ENCODE measurements around the gene CDH20. TPM values are rescaled to one million over a fixed set of nuclear protein-coding genes. Genes with fewer than 3 reads are reported as not detected.

The CDH20 gene
- total RNA-seq, 2 experiments from 2014 or later, result not detected

DNA sequence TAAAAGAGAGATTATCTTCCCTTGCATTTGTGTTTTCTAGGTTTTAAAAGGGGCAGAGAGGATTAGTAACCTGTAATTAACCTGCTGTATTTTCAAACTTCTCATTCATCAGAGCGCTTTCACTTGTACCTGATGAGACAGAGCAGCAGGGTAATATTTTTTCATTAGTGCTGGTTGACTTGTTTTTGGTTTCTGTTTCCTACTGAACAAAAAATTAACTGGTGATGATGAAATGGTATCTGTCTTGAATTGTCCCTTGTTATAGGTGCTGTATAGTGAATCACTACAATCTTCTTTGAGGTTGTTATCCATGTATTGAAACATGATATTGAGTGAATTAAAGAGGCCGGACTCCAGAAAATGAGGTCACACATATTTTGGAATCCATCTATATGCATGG lies 37.9 kb downstream of the CDH20 start:
- Histone ChIP-seq H3K36me3 (ENCODE audit: insufficient read depth, low read length) (no peaks in the 10 kb centered on the region), H3K4me2 (ENCODE audit: low read length) (no peak overlapping the region), H3K4me3 (ENCODE audit: low read depth, low read length, poor library complexity, severe bottlenecking) (no peak overlapping the region), H2AFZ (ENCODE audit: low read length) (no peak overlapping the region), H3K27ac (ENCODE audit: low read depth, low read length, poor library complexity, severe bottlenecking) (no peak overlapping the region), H4K20me1 (ENCODE audit: insufficient read depth, low read length) (no peaks in the 10 kb centered on the region), H3K9me3 (ENCODE audit: low read length) (no peaks in the 10 kb centered on the region), H3K79me2 (ENCODE audit: insufficient read depth, low read depth, low read length) (no peaks in the 10 kb centered on the region), H3K9me2 (ENCODE audit: insufficient read depth, low read length) (no peaks in the 10 kb centered on the region), H3K4me1 (ENCODE audit: insufficient read depth, low read length, poor library complexity, severe bottlenecking) (no peaks in the 10 kb centered on the region)
- intact Hi-C loops (cut with micrococcal nuclease; ENCODE audit: unreplicated experiment), result no loop called here
- TF ChIP-seq EZH2phosphoT487 (IDR thresholded peaks at IDR 0.05; ENCODE audit: borderline replicate concordance, low read depth, low read length), result no peak
- no peak for TF ChIP-seq CTCF (conservative IDR thresholded peaks at IDR 0.05; ENCODE audit: low read length)
- DNase-seq (ENCODE audit: low spot score), result no peak
- ChIA-PET CTCF (ENCODE audit: unreplicated experiment) (no interaction called here), POLR2A (no interaction called here)
- BruUV-seq (replicated peaks), result no TSS peak

DNA sequence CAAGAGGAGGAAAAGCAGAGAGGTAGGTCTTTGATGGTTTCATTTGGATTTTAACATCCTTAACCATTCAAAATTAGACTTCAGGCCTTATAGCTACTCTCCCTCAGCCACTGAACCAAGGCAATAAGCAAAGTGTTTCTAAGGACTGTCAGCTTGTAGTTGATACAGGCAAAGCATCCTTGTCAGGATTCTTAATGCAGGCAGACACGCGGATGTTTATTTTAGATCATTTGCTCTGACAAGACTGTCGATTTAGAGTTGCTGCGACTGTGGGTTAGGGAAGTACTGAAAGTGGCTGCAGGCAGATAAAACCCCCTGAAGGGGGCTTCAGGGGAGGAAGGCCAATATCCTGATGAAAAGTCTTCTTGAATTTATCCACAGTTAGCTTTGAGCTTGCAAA lies 46.6 kb downstream of the CDH20 start:
- intact Hi-C loops (cut with micrococcal nuclease; ENCODE audit: unreplicated experiment), result no loop called here
- H3K4me2 ChIP-seq (ENCODE audit: low read length), result no peak overlapping the region
- no TSS peak for BruUV-seq (replicated peaks)
- ChIA-PET CTCF (ENCODE audit: unreplicated experiment) (no interaction called here), POLR2A (no interaction called here)
- no peaks in the 10 kb centered on the region for H3K9me3 ChIP-seq (ENCODE audit: low read length)
- H3K79me2 ChIP-seq (ENCODE audit: insufficient read depth, low read depth, low read length), result no peaks in the 10 kb centered on the region
- H3K27ac ChIP-seq (ENCODE audit: low read depth, low read length, poor library complexity, severe bottlenecking), result no peak overlapping the region
- H3K4me1 ChIP-seq (ENCODE audit: insufficient read depth, low read length, poor library complexity, severe bottlenecking), result no peaks in the 10 kb centered on the region
- no peaks in the 10 kb centered on the region for H3K36me3 ChIP-seq (ENCODE audit: insufficient read depth, low read length)
- DNase-seq (ENCODE audit: low spot score), result no peak
- H2AFZ ChIP-seq (ENCODE audit: low read length), result no peak overlapping the region
- no peak overlapping the region for H3K4me3 ChIP-seq (ENCODE audit: low read depth, low read length, poor library complexity, severe bottlenecking)
- no peaks in the 10 kb centered on the region for H4K20me1 ChIP-seq (ENCODE audit: insufficient read depth, low read length)
- TF ChIP-seq CTCF (conservative IDR thresholded peaks at IDR 0.05; ENCODE audit: low read length) (no peak), EZH2phosphoT487 (IDR thresholded peaks at IDR 0.05; ENCODE audit: borderline replicate concordance, low read depth, low read length) (no peak)
- no peaks in the 10 kb centered on the region for H3K9me2 ChIP-seq (ENCODE audit: insufficient read depth, low read length)

GRCh38 chr18:61388010-61388409 lies 54.8 kb downstream of the CDH20 start:
- H3K36me3 ChIP-seq (ENCODE audit: insufficient read depth, low read length), result no peaks in the 10 kb centered on the region
- ChIA-PET CTCF (ENCODE audit: unreplicated experiment) (no interaction called here), POLR2A (no interaction called here)
- no peaks in the 10 kb centered on the region for H3K79me2 ChIP-seq (ENCODE audit: insufficient read depth, low read depth, low read length)
- H3K4me2 ChIP-seq (ENCODE audit: low read length), result no peak overlapping the region
- H3K9me3 ChIP-seq (ENCODE audit: low read length), result no peaks in the 10 kb centered on the region
- no TSS peak for BruUV-seq (replicated peaks)
- no peak overlapping the region for H3K27ac ChIP-seq (ENCODE audit: low read depth, low read length, poor library complexity, severe bottlenecking)
- no peaks in the 10 kb centered on the region for H3K9me2 ChIP-seq (ENCODE audit: insufficient read depth, low read length)
- H3K4me1 ChIP-seq (ENCODE audit: insufficient read depth, low read length, poor library complexity, severe bottlenecking), result no peaks in the 10 kb centered on the region
- H4K20me1 ChIP-seq (ENCODE audit: insufficient read depth, low read length), result no peaks in the 10 kb centered on the region
- no peak for DNase-seq (ENCODE audit: low spot score)
- TF ChIP-seq CTCF (conservative IDR thresholded peaks at IDR 0.05; ENCODE audit: low read length) (no peak), EZH2phosphoT487 (IDR thresholded peaks at IDR 0.05; ENCODE audit: borderline replicate concordance, low read depth, low read length) (no peak)
- H3K4me3 ChIP-seq (ENCODE audit: low read depth, low read length, poor library complexity, severe bottlenecking), result no peak overlapping the region
- intact Hi-C loops (cut with micrococcal nuclease; ENCODE audit: unreplicated experiment), result no loop called here
- H2AFZ ChIP-seq (ENCODE audit: low read length), result no peak overlapping the region
